Germinal center (tissue), 1 donor: Measurements from ENCODE around the gene CDH23.

Experiments
- DNase-seq: peaks from one replicate; pipeline ENCODE4 v3.0.0; 2012; ENCODE audit warnings: mixed read lengths, low spot score

CDH23 gene

DNA sequence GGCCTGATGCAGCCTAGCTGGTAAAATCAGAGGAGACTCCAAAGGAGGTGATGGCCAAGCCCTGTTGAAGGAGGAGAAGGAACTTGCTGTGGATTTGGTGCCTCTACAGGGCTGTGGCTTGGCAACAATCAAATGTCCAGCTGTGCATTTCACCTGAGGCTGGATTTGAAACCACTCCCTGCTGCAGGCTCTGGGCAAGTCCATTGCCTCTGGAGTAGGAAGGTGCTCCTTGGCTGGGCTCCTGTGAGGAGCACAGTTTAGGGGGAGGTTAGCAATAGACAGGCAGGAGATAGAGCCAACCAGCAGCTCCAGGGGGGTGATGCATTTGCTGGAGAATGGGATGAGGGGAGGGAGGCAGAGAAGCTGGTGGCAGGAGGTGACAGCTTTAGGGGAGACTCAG is 26.5 kb downstream of the CDH23 start:
- no peak for DNase-seq

DNA sequence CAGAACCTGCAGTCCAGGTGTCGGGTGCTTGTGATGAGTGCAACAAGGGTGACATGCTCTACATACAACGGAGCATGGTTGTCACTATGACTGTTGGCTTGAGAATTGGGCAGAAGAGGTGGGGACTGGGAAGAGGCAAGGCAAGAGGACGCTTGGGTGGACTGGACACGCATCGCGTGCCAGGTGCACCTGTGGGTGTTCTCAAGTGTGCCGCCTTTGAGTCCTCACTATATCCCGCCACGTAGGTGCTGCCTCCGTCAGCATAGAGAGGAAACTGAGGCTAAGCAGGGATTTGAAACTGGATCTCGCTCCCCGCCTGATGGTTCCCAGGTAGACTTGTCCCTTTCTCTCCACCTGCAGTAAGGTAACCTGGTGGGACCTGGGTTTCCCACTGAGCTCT is 27.2 kb downstream of the CDH23 start:
- DNase-seq, result no peak

DNA sequence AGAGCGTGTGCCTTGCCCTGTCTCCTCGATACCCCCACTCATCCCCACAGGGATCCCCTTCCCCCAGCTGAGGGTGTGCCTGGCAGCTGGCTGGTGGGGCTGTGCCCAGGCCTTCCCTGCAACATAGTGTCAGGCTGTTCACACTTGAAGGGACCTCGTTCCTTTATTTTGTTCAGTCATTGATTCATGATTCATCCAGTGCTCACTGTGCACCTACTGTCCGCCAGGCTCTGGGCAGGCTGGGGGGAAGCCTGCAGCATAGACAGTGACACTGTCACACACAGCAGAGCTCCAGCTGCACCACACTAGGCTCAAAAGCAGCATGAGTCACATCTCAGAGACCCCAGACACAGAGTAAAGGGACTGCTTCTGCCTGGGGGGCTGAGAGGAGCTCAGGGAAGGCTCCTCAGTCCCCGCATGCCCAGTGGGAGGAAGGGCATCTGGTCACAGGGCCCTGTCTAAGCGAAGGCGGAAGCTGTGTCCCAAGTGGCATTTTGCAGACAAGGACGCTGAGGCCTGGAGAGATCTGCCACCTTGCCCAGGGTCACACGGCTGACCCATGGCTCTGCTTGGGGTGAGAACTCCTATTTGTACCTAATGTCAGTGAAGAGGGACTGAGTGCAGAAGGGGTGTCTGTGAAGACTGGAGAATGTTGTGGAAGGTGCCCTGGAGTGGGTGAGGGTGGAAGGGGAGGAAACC is 27.9 kb downstream of the CDH23 start:
- DNase-seq, result no peak

DNA sequence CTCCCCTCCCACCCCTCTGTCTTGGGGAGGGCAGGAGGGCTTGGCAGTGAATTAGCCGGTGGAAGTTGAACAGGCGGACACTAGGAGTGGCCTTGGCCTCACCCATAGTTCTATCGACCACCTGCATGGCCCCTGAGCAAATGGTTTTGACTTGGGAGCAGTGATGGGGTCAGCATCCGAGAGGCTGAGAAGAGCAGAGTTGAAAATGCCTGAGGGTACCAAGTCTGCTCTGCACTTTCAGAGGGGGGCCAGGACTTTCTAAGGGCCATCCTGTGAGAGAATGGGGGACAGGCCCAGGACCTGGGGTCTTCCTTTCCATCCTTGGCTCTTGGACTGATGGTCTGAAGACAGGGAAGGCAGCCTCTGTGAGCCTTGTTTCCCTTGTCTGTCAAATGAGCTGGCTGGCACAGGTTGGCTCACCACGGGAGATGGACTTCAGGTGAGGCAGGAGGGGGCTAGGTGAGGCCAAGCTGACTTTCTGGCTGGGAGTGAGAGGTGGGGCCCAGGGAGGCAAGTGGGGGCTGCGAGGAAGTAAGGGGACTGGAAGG is 29.4 kb downstream of the CDH23 start:
- no peak for DNase-seq

DNA sequence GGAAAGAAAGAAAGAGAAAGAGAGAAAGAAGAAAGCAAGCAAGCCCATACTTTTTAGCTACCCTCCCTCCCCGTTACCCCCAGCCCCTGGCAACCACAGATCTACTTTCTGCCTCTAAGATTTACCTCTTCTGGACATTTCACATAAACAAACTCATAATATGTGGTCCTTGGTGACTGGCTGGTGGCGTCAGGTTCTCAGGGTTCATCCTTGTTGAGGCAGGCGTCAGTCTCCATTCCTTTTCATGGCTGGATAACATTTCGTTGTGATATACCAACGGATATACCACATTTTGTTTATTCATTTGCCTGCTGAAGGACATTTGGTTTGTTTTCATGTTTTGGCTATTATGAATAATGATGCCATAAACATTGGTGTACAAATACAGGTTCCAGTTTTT is 30.5 kb downstream of the CDH23 start:
- no peak for DNase-seq

DNA sequence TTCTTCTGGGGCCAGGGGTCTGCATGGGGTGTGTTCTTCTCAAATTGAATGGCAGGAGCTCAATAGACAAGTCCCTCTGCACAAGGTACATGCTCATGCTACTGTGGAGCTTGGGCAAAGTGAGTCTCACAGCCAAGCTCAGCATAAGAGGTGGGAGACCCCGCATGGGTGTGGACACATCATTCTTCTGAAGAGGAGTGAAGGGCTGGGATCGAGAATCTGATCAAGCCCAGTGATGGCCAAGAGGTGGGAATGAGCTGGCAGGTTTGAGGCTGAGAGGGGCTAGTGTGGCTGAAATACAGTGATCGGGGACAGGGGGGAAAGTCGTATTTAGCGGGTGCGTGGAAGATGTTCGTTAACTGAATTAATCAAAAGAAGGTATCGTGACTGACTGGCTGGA is 32.6 kb downstream of the CDH23 start:
- DNase-seq, result no peak

DNA sequence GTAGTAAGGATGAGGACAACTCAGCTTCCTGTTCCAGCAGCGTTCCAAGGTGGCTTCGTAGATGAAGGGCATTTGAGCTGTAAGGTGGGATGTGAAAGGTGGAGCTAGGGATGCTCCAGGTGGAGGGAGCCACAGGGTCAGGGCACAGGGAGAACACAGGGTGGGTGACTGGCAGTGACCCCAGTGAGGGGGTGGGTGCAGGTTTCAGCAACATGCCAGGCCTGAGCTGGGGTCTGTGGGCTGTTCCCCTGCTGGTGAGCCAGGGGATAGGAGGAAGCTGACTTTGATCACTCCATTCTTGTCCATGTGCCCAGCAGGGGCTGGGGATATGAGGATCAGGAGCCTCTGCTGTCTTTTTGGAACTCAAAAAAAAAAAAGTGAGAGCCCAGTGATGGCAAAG is 33.2 kb downstream of the CDH23 start:
- DNase-seq, result no peak

DNA sequence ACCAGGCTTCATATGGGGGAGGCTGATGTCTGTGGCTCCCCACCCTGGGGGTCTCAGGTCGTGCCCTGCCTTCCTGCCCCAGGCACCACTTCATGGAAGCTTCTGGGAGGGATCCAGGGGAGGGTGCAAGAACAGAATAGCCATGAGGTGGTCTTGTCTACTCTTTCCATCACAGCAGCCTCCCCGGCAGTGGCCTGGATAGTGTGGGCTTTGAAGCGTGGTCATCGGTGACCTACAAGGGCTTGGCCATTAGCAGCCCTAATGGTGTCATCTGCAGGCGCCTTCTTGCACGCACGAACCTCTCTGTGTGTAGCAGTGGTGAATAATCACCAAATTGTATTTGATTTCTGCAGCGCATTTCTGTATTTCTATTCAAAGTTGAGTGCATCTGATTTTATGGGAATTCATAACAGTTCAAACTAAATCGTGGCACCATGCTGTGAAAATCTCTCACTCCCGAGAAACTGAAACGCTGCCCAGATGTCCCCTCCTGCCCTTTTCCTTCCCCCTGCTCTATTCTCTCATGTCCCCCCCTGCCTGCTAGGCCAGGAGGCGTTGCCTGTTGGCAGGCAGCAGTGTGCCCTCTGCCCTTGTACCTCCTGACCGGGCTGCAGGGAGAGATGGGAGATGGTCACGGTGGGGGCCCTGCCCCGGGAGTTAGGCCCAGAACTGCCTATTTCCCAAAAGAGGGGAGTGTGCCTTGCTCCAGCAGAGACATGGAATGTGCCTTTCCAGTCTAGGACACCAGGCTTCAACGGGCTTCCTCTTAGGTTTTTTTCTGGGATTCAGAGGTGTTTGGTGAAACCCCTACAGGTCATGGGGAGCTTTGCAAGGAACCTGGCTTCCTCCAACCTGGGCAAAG is 34.8 kb downstream of the CDH23 start:
- no peak for DNase-seq

DNA sequence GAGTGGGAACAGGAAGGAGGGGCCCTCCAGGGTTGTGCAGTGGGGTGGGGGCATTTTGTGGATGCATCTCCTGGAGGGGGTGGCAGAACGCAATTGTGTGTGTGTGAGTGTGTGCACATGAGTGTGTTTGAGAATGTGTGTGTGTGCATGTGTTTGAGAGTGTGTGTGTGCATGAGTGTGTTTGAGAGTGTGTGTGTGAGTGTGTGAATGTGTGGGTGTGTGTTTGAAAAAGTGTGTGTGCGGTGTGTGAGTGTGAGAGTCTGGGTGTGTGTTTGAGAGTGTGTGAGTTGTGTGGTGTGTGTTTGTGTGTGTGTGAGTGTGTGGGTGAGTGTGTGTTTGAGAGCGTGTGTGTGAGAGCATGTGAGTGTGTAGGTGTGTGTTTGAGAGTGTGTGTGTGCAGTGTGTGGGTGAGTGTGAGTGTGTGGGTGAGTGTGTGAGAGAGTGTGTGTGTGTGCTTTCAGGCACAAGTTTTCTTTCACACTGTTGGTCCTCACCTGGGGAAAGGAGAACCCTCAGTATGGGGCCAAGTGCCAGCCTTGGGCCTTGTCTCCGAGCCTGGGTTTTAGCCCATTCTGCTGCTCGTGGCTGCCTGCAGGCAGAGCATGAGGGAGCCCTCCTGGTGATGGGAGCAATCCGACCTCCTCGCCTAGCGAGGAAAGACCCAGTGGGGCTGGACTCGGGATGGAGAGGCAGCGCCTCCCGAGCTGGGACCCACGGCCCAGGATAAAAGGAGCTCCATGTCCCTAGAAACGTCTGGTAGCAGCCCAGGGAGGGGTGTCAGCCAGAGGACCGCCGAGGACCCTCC is 35.6 kb downstream of the CDH23 start:
- no peak for DNase-seq

DNA sequence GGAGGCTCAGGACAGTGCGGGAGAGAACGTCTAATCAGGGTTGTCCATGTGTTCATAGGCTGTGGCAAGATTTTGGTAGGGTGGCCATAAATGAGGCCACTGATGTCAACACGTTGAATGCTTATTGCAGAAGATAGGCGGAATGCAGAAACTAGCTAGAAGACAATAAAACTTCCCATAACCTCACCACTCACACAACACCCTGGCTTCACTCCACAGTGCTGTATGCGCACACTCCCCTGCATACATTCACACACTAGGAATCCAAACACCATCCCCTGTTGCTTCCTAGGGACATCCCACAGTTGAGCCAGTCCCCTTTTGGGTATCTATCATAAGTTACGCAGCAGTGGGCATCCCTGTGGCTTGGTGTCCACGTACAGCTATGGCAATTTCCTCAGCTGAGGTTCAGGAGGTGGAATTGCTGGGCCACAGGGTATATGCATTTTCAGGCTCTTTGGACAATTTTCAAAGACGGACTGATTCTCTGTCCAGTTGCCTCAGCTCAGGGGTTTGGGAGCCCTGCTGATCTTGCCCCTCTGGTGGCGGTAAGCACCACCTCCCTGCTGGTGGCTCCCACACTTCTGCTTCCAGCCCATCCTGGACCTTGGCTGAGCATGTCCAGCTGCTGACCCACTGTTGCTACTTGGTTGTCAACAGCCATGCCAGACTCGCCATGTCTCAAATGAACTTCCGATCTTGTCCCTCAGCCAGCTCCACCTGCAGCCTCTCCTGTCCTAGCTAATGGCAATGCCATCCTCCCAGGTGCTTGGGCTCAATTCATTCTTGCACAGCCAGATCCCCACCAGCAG is 36.4 kb downstream of the CDH23 start:
- no peak for DNase-seq

DNA sequence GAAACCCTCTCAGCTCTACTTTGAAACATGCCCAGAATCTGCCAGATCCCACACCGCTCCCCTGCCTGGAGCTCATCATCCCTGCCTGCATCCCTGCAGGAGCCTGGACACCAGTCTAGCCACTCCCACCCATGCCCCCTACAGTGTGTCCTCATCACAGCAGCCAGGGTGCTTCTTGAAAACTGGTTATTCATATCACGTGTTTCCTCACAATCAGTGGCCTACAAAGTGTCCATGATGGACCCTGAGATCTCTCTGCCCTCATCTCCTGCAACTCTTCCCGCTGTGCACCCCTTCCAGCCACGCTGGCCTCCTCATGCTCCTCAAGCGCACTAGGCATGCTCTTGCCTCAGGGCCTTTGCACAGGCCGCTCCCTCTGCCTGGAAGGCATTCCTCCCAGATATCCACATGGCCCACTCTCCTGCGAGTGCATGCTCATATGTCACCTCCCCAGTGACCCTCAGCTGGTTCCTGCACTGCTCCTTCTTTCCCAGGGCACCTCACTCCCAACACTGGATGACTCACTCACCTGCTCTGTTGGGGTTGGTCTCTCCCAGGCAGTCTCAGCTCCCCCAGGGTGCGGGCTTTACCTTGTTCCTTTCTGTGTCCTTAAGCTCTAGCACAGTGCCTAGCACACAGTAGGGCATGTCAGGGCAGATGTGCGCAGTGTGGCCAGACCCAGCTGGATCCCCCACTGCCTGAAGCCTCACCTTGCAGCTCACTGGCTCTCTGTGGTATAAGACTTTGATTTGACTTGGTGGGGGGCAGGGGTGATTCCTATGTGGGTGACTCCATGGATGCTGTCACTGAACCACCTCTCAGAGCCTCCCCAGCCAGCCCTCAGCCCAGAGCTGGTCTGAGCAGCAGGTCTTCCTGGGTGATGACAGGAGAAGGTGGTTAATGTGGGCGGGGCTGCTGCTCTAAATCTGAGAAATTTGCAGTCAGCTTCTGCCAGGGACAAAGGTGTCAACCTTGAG is 37.3 kb downstream of the CDH23 start:
- no peak for DNase-seq

DNA sequence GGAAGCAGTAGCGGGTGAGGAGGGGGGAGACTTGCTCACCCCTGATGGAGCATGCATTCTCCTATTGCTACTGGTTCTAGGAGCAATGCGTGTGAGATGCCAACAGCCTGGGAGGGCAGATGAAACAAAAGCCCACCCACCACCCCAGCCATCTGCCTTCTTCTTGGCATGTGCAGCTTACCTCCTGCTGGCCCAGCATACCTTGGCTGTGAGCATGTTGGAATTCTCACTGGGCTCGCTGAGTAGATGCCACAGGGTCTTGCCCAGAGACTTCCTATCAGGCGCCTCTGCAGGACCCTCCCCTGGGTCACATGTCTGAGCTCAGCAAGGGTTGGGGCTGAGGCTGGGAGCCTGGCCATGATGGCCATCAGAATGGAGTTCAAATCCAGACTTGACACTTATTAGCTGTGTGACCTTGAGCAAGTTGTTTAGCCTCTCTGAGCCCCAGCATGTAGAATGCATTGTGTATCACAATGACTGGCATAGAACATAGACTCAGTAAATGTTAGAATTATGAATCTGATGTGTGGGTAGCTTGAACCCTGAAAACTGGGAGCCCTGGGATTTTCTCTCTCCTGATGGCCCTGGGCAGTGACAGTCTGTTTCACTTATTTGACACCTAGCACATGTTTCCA is 38.2 kb downstream of the CDH23 start:
- no peak for DNase-seq

DNA sequence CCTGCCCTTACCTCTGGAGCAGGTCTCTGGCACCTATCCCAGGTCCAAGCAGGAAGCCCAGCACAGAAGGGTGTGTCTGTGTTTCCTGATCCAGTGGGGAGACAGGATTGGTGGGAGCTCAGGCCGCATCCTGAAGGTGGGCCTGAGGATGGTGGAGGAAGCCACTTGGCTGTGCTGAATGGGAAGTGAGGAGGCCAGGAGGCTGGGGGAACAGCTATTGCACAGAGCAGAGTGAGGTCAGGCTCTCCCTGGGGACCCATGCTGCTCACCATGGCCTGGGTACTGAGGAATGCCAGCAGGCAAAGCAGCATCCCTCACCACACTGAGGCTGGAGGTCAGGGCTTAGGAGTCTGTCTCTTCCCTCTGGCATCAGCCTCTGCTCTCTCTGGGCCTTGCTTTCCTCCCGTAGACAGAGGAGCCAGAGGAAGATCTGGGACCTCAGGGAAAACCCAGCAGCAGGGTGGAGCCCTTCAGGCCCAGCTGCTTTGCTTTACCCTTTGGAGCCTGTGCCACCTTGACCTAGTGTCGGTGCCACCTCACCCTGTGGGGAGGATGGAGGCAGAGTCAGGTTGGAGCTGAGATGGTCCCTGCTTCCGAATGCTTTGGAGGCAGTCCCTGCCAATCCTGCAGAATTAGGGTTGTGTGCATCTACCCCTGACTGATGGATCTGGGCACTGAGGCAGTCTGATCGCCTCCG is 39.0 kb downstream of the CDH23 start:
- DNase-seq, result no peak

DNA sequence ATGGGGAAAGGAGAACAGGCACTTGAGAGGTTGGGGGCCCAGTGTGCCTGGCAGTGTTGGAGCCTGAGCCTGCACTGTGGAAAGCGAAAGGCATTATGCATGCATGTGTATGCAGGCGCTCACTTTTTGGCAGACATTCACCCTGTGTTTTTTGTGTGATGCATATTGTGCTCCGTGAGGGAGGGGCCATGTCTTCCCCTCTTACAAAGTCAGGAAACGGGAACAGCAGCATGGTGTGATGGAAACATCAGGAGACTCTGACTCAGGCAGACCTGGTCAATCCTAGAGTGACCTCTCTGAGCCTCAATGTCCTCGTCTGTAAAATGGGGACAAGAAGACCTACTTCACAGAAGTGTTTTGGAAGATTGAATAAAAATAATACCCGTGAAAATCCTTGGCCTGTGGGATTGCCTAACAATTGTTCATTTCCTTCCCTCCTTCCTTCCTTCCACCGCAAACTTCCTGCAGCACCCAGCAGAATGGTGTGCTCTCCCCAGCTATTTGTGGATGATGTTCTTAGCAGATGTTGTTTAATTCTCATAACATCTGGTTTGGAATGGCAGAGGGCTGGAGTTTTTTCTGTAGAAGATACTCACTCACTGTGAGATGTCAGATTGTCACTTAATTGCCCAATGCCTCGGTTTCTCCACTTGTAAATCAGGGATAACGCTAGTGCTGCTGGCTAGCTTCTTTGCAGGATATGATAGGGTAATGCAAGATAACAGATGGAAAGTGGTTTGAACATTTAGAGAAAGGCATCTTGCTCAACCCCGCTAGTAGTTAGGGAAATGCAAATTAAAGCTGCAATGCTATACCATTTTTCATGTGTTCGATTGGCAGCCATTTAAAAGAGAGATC is 39.8 kb downstream of the CDH23 start:
- DNase-seq, result no peak

DNA sequence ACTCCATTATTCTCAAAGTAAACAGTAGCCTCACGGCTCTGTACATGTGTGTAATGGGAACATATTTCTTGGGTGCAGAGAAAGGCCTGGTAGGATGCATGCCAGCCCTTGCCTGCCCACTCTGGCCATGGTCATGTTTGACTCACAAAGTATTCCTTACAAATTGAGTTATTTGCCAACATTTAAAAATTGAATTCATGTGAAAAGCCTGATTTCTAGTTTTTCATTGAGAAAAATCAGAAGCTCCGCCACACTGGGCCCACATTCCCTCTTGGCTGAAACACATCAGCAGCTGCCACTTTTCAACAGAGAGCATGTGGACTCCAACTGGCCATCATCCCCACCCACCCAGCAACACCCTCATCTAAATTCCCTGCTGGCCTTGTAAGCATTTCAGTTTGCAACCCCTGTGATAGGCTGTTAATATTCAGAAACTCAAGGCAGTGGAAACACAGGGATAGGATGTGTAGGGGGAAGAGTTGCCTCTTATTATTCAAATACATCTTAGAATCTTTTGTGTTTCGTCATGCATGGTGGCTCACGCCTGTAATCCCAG is 40.9 kb downstream of the CDH23 start:
- DNase-seq, result no peak

DNA sequence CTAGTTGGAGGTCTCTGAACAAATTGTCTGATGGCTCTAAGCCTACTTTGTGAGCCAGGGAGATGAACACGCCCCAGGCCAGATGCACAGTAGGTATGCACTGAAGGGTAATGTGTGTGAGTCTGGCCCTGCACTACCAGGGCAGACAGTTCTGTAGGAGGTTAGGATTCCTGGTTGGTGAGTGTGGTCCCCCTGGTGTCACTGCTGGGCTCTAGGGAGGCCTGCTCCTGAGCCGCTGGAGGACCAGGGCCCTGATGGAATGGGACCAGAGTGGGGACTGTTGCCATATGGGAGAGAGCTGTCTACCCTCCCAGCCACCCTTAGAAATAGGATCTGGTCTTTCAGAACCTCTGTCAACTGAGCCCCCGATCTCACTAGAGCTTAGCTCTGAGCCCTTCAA is 42.0 kb downstream of the CDH23 start:
- no peak for DNase-seq

DNA sequence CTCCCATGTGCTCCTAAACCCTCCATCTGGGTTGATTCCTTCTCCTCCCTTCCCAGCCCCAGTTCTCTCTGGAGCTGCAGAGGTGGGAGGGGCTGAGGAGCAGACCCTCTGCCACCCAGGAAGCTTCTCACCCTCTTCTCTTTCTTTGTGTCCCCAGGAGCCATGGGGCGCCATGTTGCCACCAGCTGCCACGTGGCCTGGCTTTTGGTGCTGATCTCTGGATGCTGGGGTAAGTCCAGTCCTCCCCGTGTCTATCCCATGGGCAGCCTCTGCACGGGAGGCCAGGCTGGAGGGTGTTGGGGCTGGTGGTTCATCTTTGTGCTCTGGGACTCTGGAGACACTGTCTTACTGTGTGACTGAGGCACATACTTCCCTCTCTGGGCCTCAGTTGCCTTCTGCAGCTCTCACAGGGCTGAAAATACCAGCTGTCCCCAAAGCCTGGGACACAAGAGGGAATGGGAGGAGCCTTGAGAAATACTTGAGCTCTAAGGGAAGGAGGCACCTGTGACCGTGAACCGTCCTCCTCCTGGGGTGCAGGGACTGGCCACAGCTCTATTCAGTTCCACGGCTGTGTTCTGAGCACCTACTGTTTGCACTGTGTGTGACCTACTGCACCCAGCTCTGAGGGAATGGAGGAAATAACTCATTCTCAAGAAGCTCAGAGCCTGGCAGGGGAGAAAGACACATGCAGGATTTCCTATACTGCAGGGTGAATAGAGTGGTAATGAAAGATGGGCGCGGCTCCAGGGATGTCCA is 43.1 kb downstream of the CDH23 start:
- DNase-seq, result no peak
